HFF-Myc (cell line): ENCODE measurements around the gene IRX4.

Experiments used
- DNase-seq: peaks from one replicate; pipeline ENCODE4 v3.0.0-alpha.2; 2011; ENCODE audit warnings: low read depth; ENCODE audit errors: extremely low read depth
- H3K4me3 ChIP-seq: replicated peaks from 2 replicates; pipeline ENCODE4 v1.5.1; 2011; ENCODE audit warnings: low read depth, mild to moderate bottlenecking, control low read depth, low read length
- TF ChIP-seq, protein P1 (sequence below): IDR thresholded peaks from 2 replicates; pipeline ENCODE4 v1.5.1; 2012; ENCODE audit warnings: mild to moderate bottlenecking, low read depth, low read length, control low read depth; ENCODE audit errors: missing control alignments

IRX4 gene

DNA sequence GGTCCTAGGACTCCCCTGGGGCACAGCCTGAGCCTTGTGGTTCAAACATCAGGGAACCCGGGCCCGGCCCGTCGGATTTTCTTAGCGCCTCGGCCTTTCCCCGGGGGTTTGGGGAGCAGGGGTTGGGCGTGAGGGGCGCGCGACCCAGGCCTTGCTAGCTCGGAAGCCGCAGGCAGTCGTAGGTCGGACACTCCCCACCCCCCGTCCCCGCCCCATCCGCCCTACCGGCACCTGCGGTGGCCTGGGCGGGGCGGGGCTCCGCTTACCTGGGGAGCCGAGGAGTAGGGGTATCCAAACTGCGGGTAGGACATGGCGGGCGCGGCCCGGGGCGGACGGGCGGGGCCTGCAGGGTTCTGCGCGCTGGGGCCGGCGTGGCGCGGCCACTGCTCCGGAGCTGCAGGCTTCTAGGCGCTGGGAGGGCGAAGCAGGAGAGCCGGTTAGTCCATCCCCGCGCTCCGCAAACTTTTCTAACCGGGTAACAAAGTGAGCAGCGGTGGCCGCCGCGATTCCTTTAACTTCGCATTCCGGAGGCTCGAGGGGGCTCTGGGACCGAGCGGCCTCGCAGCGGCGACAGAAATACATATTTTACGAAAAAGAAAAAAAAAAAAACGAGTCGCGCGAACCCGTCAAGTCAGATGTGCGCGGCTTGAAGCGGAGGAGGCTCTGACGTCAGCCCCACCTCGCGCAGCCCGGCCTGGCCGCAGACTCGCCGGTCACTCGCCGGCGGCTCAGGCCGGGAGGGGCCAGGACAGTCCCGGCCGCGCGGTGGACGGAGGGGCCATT is at the start of gene IRX4:
TSS of gene IRX4 (minus strand) at position 589 of the 783 bp plus-strand sequence. CDS start at position 311, 278 bp downstream.
- no peak for DNase-seq
- TF ChIP-seq, protein P1, sequence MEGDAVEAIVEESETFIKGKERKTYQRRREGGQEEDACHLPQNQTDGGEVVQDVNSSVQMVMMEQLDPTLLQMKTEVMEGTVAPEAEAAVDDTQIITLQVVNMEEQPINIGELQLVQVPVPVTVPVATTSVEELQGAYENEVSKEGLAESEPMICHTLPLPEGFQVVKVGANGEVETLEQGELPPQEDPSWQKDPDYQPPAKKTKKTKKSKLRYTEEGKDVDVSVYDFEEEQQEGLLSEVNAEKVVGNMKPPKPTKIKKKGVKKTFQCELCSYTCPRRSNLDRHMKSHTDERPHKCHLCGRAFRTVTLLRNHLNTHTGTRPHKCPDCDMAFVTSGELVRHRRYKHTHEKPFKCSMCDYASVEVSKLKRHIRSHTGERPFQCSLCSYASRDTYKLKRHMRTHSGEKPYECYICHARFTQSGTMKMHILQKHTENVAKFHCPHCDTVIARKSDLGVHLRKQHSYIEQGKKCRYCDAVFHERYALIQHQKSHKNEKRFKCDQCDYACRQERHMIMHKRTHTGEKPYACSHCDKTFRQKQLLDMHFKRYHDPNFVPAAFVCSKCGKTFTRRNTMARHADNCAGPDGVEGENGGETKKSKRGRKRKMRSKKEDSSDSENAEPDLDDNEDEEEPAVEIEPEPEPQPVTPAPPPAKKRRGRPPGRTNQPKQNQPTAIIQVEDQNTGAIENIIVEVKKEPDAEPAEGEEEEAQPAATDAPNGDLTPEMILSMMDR: no peak
- no peak within 1 kb of the TSS for H3K4me3 ChIP-seq

DNA sequence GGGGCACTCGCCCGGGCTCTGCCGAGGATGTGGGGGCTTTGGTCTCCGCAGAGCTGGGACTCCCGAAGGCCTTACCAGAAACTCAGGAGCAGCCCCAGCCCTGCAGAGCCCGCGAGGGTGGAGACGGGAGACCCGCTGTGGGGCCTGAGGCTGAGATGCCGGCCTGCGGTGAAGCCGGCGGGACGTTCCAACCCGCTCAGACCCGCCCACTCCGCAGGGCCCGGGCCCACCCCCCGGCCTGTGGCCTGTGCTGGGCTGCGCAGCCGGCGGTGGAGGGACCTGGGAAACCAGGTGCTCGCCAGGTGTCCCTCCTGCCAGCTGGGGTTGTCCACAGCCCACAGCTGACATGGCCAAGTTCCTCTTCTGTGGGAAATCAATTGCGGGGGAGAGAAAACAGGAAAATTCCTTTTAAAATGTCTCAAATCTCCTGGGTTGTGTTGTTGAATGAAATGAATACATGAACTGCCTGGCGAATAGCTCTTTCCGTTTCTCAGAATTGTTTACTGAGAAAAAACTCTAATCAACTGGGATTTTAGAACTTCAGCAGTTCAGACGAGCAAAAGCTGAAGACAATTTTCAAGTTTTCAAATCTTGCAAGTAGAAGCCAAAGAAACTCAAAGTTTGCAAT is 49.0 kb upstream of the IRX4 start:
- H3K4me3 ChIP-seq: no peak overlapping the region
- TF ChIP-seq, protein P1: no peak

DNA sequence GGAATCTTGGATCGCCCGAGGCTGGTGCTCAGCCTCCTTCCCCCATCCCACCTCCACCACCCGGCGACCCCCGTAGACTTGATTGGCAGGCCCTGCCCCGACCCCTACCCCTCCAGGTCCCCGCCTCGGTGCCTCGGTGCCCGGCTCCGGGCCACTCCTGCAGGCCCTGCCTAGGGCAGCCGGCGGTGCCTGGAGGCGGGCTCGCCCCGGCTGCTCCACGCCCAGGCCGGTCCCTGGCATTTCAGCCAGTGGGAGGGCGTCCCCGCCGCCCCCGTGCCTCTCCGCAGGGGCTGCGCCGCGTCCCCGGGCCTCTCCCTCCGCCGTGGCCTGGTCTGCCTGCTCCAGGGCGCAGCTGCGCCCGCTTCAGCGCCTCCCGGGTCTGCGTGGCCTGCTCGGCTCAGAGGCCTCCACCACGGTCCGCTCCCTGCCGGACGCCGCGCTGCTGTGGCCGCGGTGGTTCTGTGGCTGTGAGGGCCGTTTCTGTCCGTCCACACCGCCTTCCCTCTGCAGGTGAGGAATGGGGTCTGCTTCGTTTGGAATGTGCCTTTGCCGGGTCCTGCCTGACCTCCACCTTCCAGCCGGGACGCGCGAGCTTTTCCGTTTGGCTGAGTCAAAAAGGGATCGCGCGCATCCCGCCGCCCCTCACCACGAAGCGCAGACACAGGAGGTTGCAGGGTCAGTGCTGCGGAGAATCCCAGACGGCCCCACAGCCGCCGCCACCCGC is 48.3 kb upstream of the IRX4 start:
- no peak for DNase-seq
- H3K4me3 ChIP-seq: no peak overlapping the region
- TF ChIP-seq, protein P1: no peak

More for the DNA sequence above, 49.0 kb upstream of the IRX4 start:
- no peak for DNase-seq

DNA sequence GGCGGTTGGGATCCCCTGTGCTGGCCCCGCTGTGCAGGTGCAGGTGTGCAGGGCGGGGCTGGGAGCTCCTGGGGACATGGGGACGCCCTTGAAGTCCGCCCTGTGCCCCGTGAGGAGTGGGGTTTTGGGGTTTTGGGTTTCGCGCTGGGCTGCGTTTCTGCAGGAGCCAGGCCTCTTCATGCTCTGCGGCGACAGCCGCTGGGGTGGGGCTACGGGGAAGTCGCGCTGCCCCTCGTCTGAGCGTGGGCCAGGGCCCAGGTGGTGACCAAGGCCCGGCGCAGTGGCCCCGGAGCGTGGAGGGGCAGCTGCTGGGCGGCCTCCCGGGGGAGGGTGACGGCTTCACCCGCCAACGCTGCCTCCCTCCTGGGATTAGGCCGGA is 47.8 kb upstream of the IRX4 start:
- TF ChIP-seq, protein P1: no peak
- no peak for DNase-seq
- H3K4me3 ChIP-seq: no peak overlapping the region

DNA sequence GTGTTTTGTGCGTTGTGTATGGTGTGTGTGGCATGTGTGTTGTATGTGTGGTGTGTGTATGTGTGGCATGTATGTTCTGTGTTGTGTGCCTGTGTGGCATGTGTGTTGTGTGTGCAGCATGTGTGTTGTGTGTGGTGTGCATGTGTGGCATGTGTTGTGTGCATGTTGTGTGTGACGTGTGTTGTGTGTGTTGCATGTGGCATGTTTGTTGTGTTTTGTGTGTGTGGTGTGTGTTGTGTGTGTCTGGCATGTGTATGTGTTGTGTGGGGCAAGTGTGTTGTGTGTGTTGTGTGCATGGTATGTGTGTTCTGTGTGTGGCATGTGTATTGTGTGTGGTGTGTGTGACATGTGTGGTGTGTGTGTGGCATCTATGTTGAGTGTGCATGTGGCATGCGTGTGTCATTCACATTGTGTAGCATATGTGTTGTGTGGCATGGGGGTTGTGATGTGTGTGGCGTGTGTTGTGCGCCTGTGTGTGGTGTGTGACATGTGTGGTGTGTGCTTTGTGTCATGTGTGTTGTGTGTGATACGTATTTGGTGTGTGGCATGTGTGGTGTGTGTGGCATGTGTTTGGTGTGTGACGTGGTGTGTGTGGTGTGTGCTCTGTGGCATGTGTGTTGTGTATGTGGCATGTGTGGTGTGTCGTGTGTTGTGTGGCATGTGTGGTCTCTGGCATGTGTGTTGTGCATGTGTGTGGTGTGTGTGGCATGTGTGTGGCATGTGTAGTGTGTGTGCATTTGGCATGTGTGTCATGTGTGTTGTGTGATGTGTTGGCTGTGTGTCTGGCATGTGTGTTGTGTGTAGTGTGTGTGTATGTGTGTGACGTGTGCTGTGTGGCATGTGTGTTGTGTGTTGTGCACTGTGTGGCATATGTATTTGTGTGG is 46.6 kb upstream of the IRX4 start:
- TF ChIP-seq, protein P1: no peak
- no peak for DNase-seq
- H3K4me3 ChIP-seq: no peak overlapping the region
